Nephron (organoid): ENCODE data around the gene TBC1D10A.
"Not testable (repeated sequence)": the region's sequence is repeated elsewhere in the genome, so short reads cannot be mapped to it uniquely, and the experiment has no call there.

Experiments used
- H3K27ac Mint-ChIP-seq, 3 experiments: 2 replicates each; pipeline ENCODE4 v1.8.0; 2020; ENCODE audit warnings: mixed read lengths in 3 of 3, mild to moderate bottlenecking in 2 of 3, moderate library complexity in 1 of 3
- H3K27me3 Mint-ChIP-seq: 2 replicates; pipeline ENCODE4 v1.8.0; 2021; ENCODE audit warnings: low read depth, mild to moderate bottlenecking, moderate library complexity, mixed read lengths
- H3K36me3 Mint-ChIP-seq: 2 replicates; pipeline ENCODE4 v1.8.0; 2020; ENCODE audit warnings: low read depth, mixed read lengths
- H3K4me1 Mint-ChIP-seq: 2 replicates; pipeline ENCODE4 v1.8.0; 2020; ENCODE audit warnings: mixed read lengths
- H3K4me3 Mint-ChIP-seq, 3 experiments: 2 replicates each; pipeline ENCODE4 v1.8.0; 2020; ENCODE audit warnings: mild to moderate bottlenecking in 3 of 3, mixed read lengths in 3 of 3, moderate library complexity in 2 of 3
- H3K9me3 Mint-ChIP-seq: 2 replicates; pipeline ENCODE4 v1.8.0; 2020; ENCODE audit warnings: mixed read lengths
- TF ChIP-seq, protein P1 (sequence below), 3 experiments: fragments of 200-600 bp; sonication (generic); IDR thresholded peaks; one replicate each; pipeline ENCODE4 v1.5.0; 2021; ENCODE audit warnings: antibody characterized with exemption in 3 of 3; ENCODE audit not compliant: unreplicated experiment in 3 of 3

Gene TBC1D10A

GRCh38 chr22:30344447-30345200 lies 17.9 kb upstream of the TBC1D10A start:
- Mint-ChIP-seq H3K27ac (no peak overlapping the region), H3K36me3 (peaks cover 81% of the 10 kb centered on the region), H3K4me3 (no peak overlapping the region), H3K9me3 (no peaks in the 10 kb centered on the region), H3K4me1 (no peaks in the 10 kb centered on the region), H3K27me3 (no peaks in the 10 kb centered on the region)
- TF ChIP-seq, protein P1, sequence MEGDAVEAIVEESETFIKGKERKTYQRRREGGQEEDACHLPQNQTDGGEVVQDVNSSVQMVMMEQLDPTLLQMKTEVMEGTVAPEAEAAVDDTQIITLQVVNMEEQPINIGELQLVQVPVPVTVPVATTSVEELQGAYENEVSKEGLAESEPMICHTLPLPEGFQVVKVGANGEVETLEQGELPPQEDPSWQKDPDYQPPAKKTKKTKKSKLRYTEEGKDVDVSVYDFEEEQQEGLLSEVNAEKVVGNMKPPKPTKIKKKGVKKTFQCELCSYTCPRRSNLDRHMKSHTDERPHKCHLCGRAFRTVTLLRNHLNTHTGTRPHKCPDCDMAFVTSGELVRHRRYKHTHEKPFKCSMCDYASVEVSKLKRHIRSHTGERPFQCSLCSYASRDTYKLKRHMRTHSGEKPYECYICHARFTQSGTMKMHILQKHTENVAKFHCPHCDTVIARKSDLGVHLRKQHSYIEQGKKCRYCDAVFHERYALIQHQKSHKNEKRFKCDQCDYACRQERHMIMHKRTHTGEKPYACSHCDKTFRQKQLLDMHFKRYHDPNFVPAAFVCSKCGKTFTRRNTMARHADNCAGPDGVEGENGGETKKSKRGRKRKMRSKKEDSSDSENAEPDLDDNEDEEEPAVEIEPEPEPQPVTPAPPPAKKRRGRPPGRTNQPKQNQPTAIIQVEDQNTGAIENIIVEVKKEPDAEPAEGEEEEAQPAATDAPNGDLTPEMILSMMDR (IDR thresholded peaks at IDR 0.05; ENCODE audit: unreplicated experiment in 3 of 3): no peak

- TF ChIP-seq, protein P1 (IDR thresholded peaks at IDR 0.05; ENCODE audit: unreplicated experiment in 3 of 3): no peak
- Mint-ChIP-seq H3K36me3 (peaks cover 94% of the 10 kb centered on the region), H3K27ac (no peak overlapping the region), H3K9me3 (no peaks in the 10 kb centered on the region), H3K27me3 (no peaks in the 10 kb centered on the region), H3K4me1 (no peaks in the 10 kb centered on the region), H3K4me3 (no peak overlapping the region)
Measured at GRCh38 chr22:30340911-30341685, 14.4 kb upstream of the TBC1D10A start.

DNA sequence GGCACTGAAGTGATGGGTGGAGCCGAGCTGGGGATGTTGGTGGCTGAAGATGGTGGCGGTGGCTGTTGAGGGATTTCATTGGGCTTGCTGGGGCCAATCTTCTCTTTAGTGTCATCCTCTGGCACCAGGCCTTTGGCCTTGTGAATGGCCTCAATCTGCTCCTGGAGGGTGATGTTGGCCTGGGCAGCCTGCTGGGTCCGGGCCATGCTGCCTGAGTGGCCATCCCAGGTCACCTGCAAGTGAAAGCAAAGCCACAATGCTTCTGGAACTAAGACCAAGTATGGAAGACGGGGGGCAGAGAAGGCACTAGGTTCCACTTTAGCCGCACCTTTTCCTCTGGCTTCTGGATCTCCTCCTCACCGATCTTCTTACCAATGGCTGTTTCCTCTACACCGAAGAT lies 12.1 kb upstream of the TBC1D10A start:
- Mint-ChIP-seq H3K36me3 (peaks cover 95% of the 10 kb centered on the region), H3K27me3 (no peaks in the 10 kb centered on the region), H3K4me1 (no peaks in the 10 kb centered on the region), H3K4me3 (no peak overlapping the region), H3K9me3 (no peaks in the 10 kb centered on the region), H3K27ac (no peak overlapping the region)
- TF ChIP-seq, protein P1 (IDR thresholded peaks at IDR 0.05; ENCODE audit: unreplicated experiment in 3 of 3): no peak

DNA sequence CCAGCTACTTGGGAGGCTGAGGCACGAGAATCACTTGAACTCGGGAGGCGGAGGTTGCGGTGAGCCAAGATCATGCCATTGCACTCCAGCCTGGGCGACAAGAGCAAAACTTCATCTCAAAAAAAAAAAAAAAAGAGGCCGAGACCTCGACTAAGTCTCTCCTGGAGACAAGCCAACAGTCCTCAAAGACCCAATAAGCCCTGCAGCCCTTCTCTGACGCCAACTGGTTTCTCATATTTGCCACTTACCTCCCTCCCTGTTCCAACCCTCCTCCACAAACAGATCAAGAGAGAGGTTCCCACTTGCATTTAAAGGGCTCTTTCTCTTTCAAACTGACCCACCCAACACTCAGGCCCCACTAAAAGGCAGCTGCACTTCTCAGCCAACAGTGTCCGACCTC lies 11.6 kb upstream of the TBC1D10A start:
- not testable (repeated sequence) for H3K27me3 Mint-ChIP-seq, H3K4me1 Mint-ChIP-seq, H3K9me3 Mint-ChIP-seq, H3K27ac Mint-ChIP-seq, H3K4me3 Mint-ChIP-seq
- H3K36me3 Mint-ChIP-seq: peaks cover 92% of the 10 kb centered on the region

GRCh38 chr22:30337461-30337778 lies 10.7 kb upstream of the TBC1D10A start:
- Mint-ChIP-seq H3K9me3 (no peaks in the 10 kb centered on the region), H3K4me1 (no peaks in the 10 kb centered on the region), H3K27me3 (no peaks in the 10 kb centered on the region), H3K27ac (no peak overlapping the region), H3K36me3 (peaks cover 85% of the 10 kb centered on the region), H3K4me3 (no peak overlapping the region)
- TF ChIP-seq, protein P1 (IDR thresholded peaks at IDR 0.05; ENCODE audit: unreplicated experiment in 3 of 3): no peak

DNA sequence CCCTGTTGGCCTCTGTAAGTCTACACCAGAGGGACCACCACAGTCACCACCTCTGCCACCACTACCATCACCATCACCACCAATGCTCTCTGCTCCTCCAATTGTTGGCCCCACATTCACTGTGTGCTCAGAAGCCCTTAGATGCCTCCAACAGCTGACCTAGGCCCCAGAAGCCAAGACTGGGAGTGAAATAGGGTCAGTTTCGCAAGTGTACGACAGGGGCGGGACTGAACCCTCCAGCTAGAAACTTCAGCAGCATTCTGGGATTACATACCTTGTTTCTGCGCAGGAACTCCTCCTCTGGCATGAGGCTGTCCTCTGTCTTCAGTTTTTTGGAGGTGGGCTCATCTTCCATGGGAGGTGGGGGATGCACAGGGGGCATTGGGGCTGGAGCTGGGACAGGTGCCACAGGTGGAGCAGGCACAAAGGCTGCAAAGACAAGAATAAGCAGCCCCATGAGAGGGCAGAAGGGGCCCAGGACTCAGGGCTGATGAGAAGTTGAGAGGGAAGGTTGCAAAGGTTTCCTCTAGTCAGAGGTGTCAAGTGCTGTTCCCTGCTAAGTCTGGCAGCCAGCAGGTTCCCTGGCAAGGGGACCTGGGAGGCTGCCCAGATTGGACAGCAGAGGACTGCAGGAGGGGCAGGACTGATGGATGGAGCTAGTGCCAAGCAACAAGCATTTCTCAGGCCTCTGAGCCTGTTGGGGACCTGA lies 10.2 kb upstream of the TBC1D10A start:
- peaks cover 84% of the 10 kb centered on the region for H3K36me3 Mint-ChIP-seq
- no peaks in the 10 kb centered on the region for H3K9me3 Mint-ChIP-seq
- no peaks in the 10 kb centered on the region for H3K27me3 Mint-ChIP-seq
- H3K4me1 Mint-ChIP-seq: no peaks in the 10 kb centered on the region
- TF ChIP-seq, protein P1 (IDR thresholded peaks at IDR 0.05; ENCODE audit: unreplicated experiment in 3 of 3): no peak
- no peak overlapping the region for H3K27ac Mint-ChIP-seq
- no peak overlapping the region for H3K4me3 Mint-ChIP-seq
